PC-9 (cell line): ENCODE data around the gene EPHB4. TPM values are rescaled to one million over a fixed set of nuclear protein-coding genes. Genes with fewer than 3 reads are reported as not detected.
A peak's percentile ranks its signal among the peaks of the same experiment; 100 is the strongest.

Experiments
- BruUV-seq: library from RNA; stranded (reverse); fragments of 400-500 nt; replicated peaks from 2 replicates; lab custom pipeline; 2021; lab: Mats Ljungman, UMichigan
- CTCF ChIA-PET: fragments of 300-600 bp; sonication (Branson Sonifier 250); formaldehyde crosslinking; loops from one replicate; lab custom pipeline; 2022; ENCODE audit warnings: antibody characterized with exemption; lab: Charles Lee
- POLR2A ChIA-PET: fragments of 300-600 bp; sonication (Branson Sonifier 250); formaldehyde crosslinking; loops from one replicate; lab custom pipeline; 2022; ENCODE audit warnings: antibody characterized with exemption; ENCODE audit not compliant: unreplicated experiment; lab: Charles Lee
- DNase-seq, 2 experiments: peaks; one replicate each; pipeline versions ENCODE4 v3.0.0 to v3.0.0-alpha.2; 2015 to 2022; ENCODE audit warnings: mixed read lengths in 1 of 2
- H2AFZ ChIP-seq: fragments of 200-600 bp; sonication (generic); 2 replicates; pipeline ENCODE4 v1.8.1; 2017; ENCODE audit warnings: antibody characterized with exemption
- H3F3A ChIP-seq: fragments of 200-600 bp; sonication (generic); 2 replicates; pipeline ENCODE4 v1.8.1; 2017; ENCODE audit warnings: antibody characterized with exemption, mild to moderate bottlenecking, low read depth; ENCODE audit not compliant: insufficient read depth
- H3K27ac ChIP-seq: fragments of 200-600 bp; sonication (generic); 2 replicates; pipeline ENCODE4 v1.6.1; 2016; ENCODE audit warnings: mixed run types
- H3K27me3 ChIP-seq: fragments of 200-600 bp; sonication (generic); 2 replicates; pipeline ENCODE4 v1.6.1; 2016; ENCODE audit warnings: low read depth, mixed run types; ENCODE audit not compliant: insufficient read depth
- H3K36me3 ChIP-seq: fragments of 200-600 bp; sonication (generic); 2 replicates; pipeline ENCODE4 v1.6.1; 2016; ENCODE audit warnings: low read depth, mixed run types
- H3K4me1 ChIP-seq: fragments of 200-600 bp; sonication (generic); replicated peaks from 2 replicates; pipeline ENCODE4 v1.6.1; 2016; ENCODE audit warnings: mixed run types; ENCODE audit not compliant: insufficient read depth
- H3K4me2 ChIP-seq: fragments of 200-600 bp; sonication (generic); 2 replicates; pipeline ENCODE4 v1.6.1; 2017; ENCODE audit warnings: mixed run types
- H3K4me3 ChIP-seq: fragments of 200-600 bp; sonication (generic); 2 replicates; pipeline ENCODE4 v1.6.1; 2016; ENCODE audit warnings: mixed run types
- H3K79me2 ChIP-seq: fragments of 200-600 bp; sonication (generic); 2 replicates; pipeline ENCODE4 v1.6.1; 2017; ENCODE audit warnings: low read depth, mixed run types
- H3K9me2 ChIP-seq: fragments of 200-600 bp; sonication (generic); 2 replicates; pipeline ENCODE4 v1.8.1; 2017; ENCODE audit warnings: mild to moderate bottlenecking; ENCODE audit not compliant: insufficient read depth
- H3K9me3 ChIP-seq: fragments of 200-600 bp; sonication (generic); 2 replicates; pipeline ENCODE4 v1.8.1; 2016; ENCODE audit warnings: low read depth; ENCODE audit not compliant: insufficient read depth
- H4K20me1 ChIP-seq: fragments of 200-600 bp; sonication (generic); 2 replicates; pipeline ENCODE4 v1.8.1; 2017; ENCODE audit not compliant: insufficient read depth
- CTCF ChIP-seq: fragments of 200-600 bp; sonication (generic); conservative IDR thresholded peaks from 2 replicates; pipeline ENCODE4 v1.6.1; 2017; ENCODE audit warnings: mixed run types, antibody characterized with exemption, mild to moderate bottlenecking, moderate library complexity
- EZH2 ChIP-seq: fragments of 200-600 bp; sonication (generic); IDR thresholded peaks from 2 replicates; pipeline ENCODE4 v1.8.0; 2017; ENCODE audit warnings: antibody characterized with exemption, low read depth
- intact Hi-C: fragments of 100-400 bp; cut with micrococcal nuclease; formaldehyde crosslinking; loops from one replicate; pipeline ENCODE4 v1.10.0; 2022; ENCODE audit not compliant: unreplicated experiment
- total RNA-seq: library from RNA; stranded (reverse); gene quantifications from 2 replicates; pipeline ENCODE4 v1.2.3, GENCODE V29; 2021

EPHB4 gene
- total RNA-seq, 1 experiment from 2014 or later, result 79.4 TPM

- Histone ChIP-seq H3K36me3 (no peaks in the 10 kb centered on the region), H4K20me1 (no peaks in the 10 kb centered on the region), H3K9me2 (no peaks in the 10 kb centered on the region), H3K4me1 (peaks cover 9% of the 10 kb centered on the region), H3K9me3 (no peaks in the 10 kb centered on the region), H3K27ac (no peak overlapping the region), H3K27me3 (no peaks in the 10 kb centered on the region), H3K4me2 (no peak overlapping the region), H3K79me2 (no peaks in the 10 kb centered on the region), H2AFZ (no peak overlapping the region), H3K4me3 (no peak overlapping the region), H3F3A (peaks cover 11% of the 10 kb centered on the region; the same call in 1 of the 2 replicates)
- ChIA-PET CTCF (interaction anchor here (1.0 to 1.2 kb wide), 2 partner anchors 54 to 150 kb away, joined by 3 to 4 read pairs; no protein-coding TSS in a partner anchor), POLR2A (no interaction called here)
- BruUV-seq, result no TSS peak
- DNase-seq, result no peak
- TF ChIP-seq CTCF (no peak), EZH2 (no peak)
- intact Hi-C loops, result loop anchor here (10.0 kb wide), 1 partner anchor 720 kb away; no protein-coding TSS in a partner anchor
Observed at GRCh38 chr7:100854146-100854895, 27.0 kb upstream of the EPHB4 start.

- Histone ChIP-seq H3K27ac (no peak within 1 kb of the TSS), H2AFZ (peak within 1 kb of the TSS; percentile 93)
- POLR2A ChIA-PET, result interaction anchor here (0.5 to 1.4 kb wide), 10 partner anchors 25 to 897 kb away, joined by 3 to 25 read pairs (median 5); partner anchors contain the start of genes EPHB4, NYAP1, POP7 and UFSP1
Observed at GRCh38 chr7:100852048-100852872, 24.9 kb upstream of the EPHB4 start, which contains the start of gene SLC12A9. SLC12A9 (plus strand) TSS chr7:100852713; CDS start chr7:100854198, 1,485 bp downstream.

More at GRCh38 chr7:100852048-100852872, 24.9 kb upstream of the EPHB4 start, which contains the start of gene SLC12A9:
- H3K4me3 ChIP-seq, result peak within 1 kb of the TSS; percentile 97
- TF ChIP-seq CTCF, result peak; percentile 95
- TF ChIP-seq EZH2, result no peak
- DNase-seq, result peak; percentile 76 to 93
- BruUV-seq, result TSS peak; percentile 51
- H3K36me3 ChIP-seq, result no peaks in the 10 kb centered on the region
- H3K27me3 ChIP-seq, result no peaks in the 10 kb centered on the region
- peaks cover 11% of the 10 kb centered on the region; the same call in 1 of the 2 replicates for H3F3A ChIP-seq
- no peaks in the 10 kb centered on the region for H3K9me2 ChIP-seq
- H4K20me1 ChIP-seq, result no peaks in the 10 kb centered on the region
- peak within 1 kb of the TSS; percentile 94 for H3K4me2 ChIP-seq
- H3K9me3 ChIP-seq, result no peaks in the 10 kb centered on the region
- CTCF ChIA-PET, result interaction anchor here (0.5 to 2.1 kb wide), 15 partner anchors 17 to 423 kb away, joined by 3 to 16 read pairs (median 5); partner anchors contain the start of genes EPHB4, POP7 and UFSP1
- H3K79me2 ChIP-seq, result no peaks in the 10 kb centered on the region
- intact Hi-C loops, result loop anchor here (1.0 to 10.0 kb wide), 7 partner anchors 13 to 717 kb away; partner anchors contain the start of genes EPHB4 and EPO
- peaks cover 9% of the 10 kb centered on the region for H3K4me1 ChIP-seq
